Erythroblast (primary cell): ENCODE data around the gene GDPD5.

Experiments
- GATA1 ChIP-seq: IDR thresholded peaks from 2 replicates; pipeline ENCODE4 v1.6.1; 2011; ENCODE audit warnings: low read depth, mild to moderate bottlenecking, control low read depth, low read length, moderate library complexity
- POLR2A ChIP-seq: IDR thresholded peaks from 2 replicates; pipeline ENCODE4 v1.6.1; 2011; ENCODE audit warnings: mild to moderate bottlenecking, low read length

- TF ChIP-seq POLR2A: no peak
- no peak for TF ChIP-seq GATA1
Observed at GRCh38 chr11:75453916-75454655, 71.7 kb downstream of the GDPD5 start.
